SK-N-SH treated with all-trans-retinoic acid at 6 μM for 48 hours (cell line): ENCODE results near the gene PCLAF.

Source experiments
- ATAC-seq: fragments of 200-7000 bp; cut with Tn5 transposase; 3 replicates; pipeline ENCODE4 v1.9.1; 2020; ENCODE audit warnings: mild to moderate bottlenecking, moderate library complexity
- ARNTL ChIP-seq: fragments of 450-650 bp; formaldehyde crosslinking; IDR thresholded peaks from 2 replicates; pipeline ENCODE4 v1.5.0; 2020; ENCODE audit warnings: low read depth, mild to moderate bottlenecking, moderate library complexity, borderline replicate concordance
- BACH2 ChIP-seq: fragments of 250-450 bp; sonication (Bioruptor Pico); IDR thresholded peaks from 2 replicates; pipeline ENCODE4 v1.9.0; 2021; ENCODE audit warnings: mild to moderate bottlenecking, borderline replicate concordance
- CREB5 ChIP-seq: fragments of 250-450 bp; sonication (Bioruptor Pico); IDR thresholded peaks from 2 replicates; pipeline ENCODE4 v1.5.1; 2020; ENCODE audit warnings: low read depth, mild to moderate bottlenecking, moderate library complexity
- CSDC2 ChIP-seq: fragments of 250-450 bp; sonication (Bioruptor Pico); IDR thresholded peaks from 2 replicates; pipeline ENCODE4 v1.5.0; 2020; ENCODE audit warnings: mild to moderate bottlenecking, moderate library complexity
- CSRNP3 ChIP-seq: fragments of 250-450 bp; sonication (Bioruptor Pico); IDR thresholded peaks from 2 replicates; pipeline ENCODE4 v1.5.1; 2021; ENCODE audit warnings: mild to moderate bottlenecking, moderate library complexity
- ESRRG ChIP-seq: fragments of 250-450 bp; sonication (Bioruptor Pico); IDR thresholded peaks from 2 replicates; pipeline ENCODE4 v1.6.1; 2021; ENCODE audit warnings: mild to moderate bottlenecking
- GLIS3 ChIP-seq: fragments of 250-450 bp; sonication (Bioruptor Pico); IDR thresholded peaks from 2 replicates; pipeline ENCODE4 v1.5.0; 2020; ENCODE audit warnings: mild to moderate bottlenecking, moderate library complexity
- ISL1 ChIP-seq: fragments of 250-450 bp; sonication (Bioruptor Pico); IDR thresholded peaks from 2 replicates; pipeline ENCODE4 v2.1.2; 2022; ENCODE audit warnings: mild to moderate bottlenecking, moderate library complexity
- OSR1 ChIP-seq: fragments of 250-450 bp; sonication (Bioruptor Pico); IDR thresholded peaks from 2 replicates; pipeline ENCODE4 v1.8.0; 2022; ENCODE audit warnings: moderate library complexity, mild to moderate bottlenecking, inconsistent platforms
- POU6F1 ChIP-seq: fragments of 250-450 bp; sonication (Bioruptor Pico); IDR thresholded peaks from 2 replicates; pipeline ENCODE4 v1.8.0; 2021; ENCODE audit warnings: low read depth, mild to moderate bottlenecking, moderate library complexity, borderline replicate concordance
- PPARA ChIP-seq: fragments of 250-450 bp; sonication (Bioruptor Pico); IDR thresholded peaks from 2 replicates; pipeline ENCODE4 v1.5.0; 2020; ENCODE audit warnings: mild to moderate bottlenecking, borderline replicate concordance
- RARB ChIP-seq: fragments of 250-450 bp; sonication (Bioruptor Pico); IDR thresholded peaks from 2 replicates; pipeline ENCODE4 v1.8.0; 2021; ENCODE audit warnings: mild to moderate bottlenecking, moderate library complexity
- SNAI2 ChIP-seq: fragments of 250-450 bp; sonication (Bioruptor Pico); IDR thresholded peaks from 2 replicates; pipeline ENCODE4 v1.5.0; 2020; ENCODE audit warnings: mild to moderate bottlenecking, moderate library complexity
- TCF4 ChIP-seq: fragments of 250-450 bp; sonication (Bioruptor Pico); IDR thresholded peaks from 2 replicates; pipeline ENCODE4 v1.8.0; 2021; ENCODE audit warnings: mild to moderate bottlenecking, moderate library complexity, borderline replicate concordance
- TOX ChIP-seq: fragments of 250-450 bp; sonication (Bioruptor Pico); IDR thresholded peaks from 2 replicates; pipeline ENCODE4 v1.8.0; 2021; ENCODE audit warnings: mild to moderate bottlenecking, moderate library complexity, borderline replicate concordance
- TSHZ2 ChIP-seq: fragments of 250-450 bp; sonication (Bioruptor Pico); IDR thresholded peaks from 2 replicates; pipeline ENCODE4 v1.5.0; 2020; ENCODE audit warnings: mild to moderate bottlenecking, moderate library complexity
- ZC3H10 ChIP-seq: fragments of 250-450 bp; sonication (Bioruptor Pico); IDR thresholded peaks from 2 replicates; pipeline ENCODE4 v1.5.1; 2021; ENCODE audit warnings: mild to moderate bottlenecking, moderate library complexity
- ZFP3 ChIP-seq: fragments of 250-450 bp; sonication (Bioruptor Pico); IDR thresholded peaks from 2 replicates; pipeline ENCODE4 v1.5.0; 2020; ENCODE audit warnings: mild to moderate bottlenecking, moderate library complexity
- ZFP30 ChIP-seq: fragments of 450-650 bp; formaldehyde crosslinking; IDR thresholded peaks from 2 replicates; pipeline ENCODE4 v1.5.0; 2022; ENCODE audit warnings: mild to moderate bottlenecking, moderate library complexity
- ZNF70 ChIP-seq: fragments of 450-650 bp; formaldehyde crosslinking; IDR thresholded peaks from 2 replicates; pipeline ENCODE4 v1.5.0; 2020; ENCODE audit warnings: mild to moderate bottlenecking, moderate library complexity
- ZNF8 ChIP-seq: fragments of 450-650 bp; formaldehyde crosslinking; IDR thresholded peaks from 2 replicates; pipeline ENCODE4 v1.5.0; 2020; ENCODE audit warnings: mild to moderate bottlenecking, moderate library complexity

PCLAF gene

GRCh38 chr15:64386291-64386690 is 5.0 kb upstream of the PCLAF start:
- TF ChIP-seq ZFP3 (CRISPR knock-in tag) (no peak), SNAI2 (CRISPR knock-in tag) (no peak), ISL1 (CRISPR knock-in tag) (no peak), CSDC2 (CRISPR knock-in tag) (no peak), GLIS3 (CRISPR knock-in tag) (no peak), PPARA (no peak), ZNF8 (CRISPR knock-in tag) (no peak), CSRNP3 (CRISPR knock-in tag) (no peak), TSHZ2 (CRISPR knock-in tag) (no peak), ZFP30 (CRISPR knock-in tag) (no peak), RARB (no peak), BACH2 (CRISPR knock-in tag) (no peak), TCF4 (CRISPR knock-in tag) (no peak), ESRRG (CRISPR knock-in tag) (no peak), CREB5 (no peak), TOX (no peak)
- ATAC-seq = no peak

- no peak for ATAC-seq
These were observed 2.5 kb upstream of the PCLAF start for GRCh38 chr15:64383760-64384159.

More at GRCh38 chr15:64383760-64384159, 2.5 kb upstream of the PCLAF start:
- TF ChIP-seq ZFP30 (CRISPR knock-in tag) = no peak
- no peak for TF ChIP-seq ZFP3 (CRISPR knock-in tag)
- no peak for TF ChIP-seq RARB
- TF ChIP-seq BACH2 (CRISPR knock-in tag) = no peak
- TF ChIP-seq CSRNP3 (CRISPR knock-in tag) = no peak
- TF ChIP-seq GLIS3 (CRISPR knock-in tag) = no peak
- TF ChIP-seq OSR1 (CRISPR knock-in tag) = no peak
- TF ChIP-seq ESRRG (CRISPR knock-in tag) = no peak
- TF ChIP-seq SNAI2 (CRISPR knock-in tag) = no peak
- TF ChIP-seq ZNF70 (CRISPR knock-in tag) = no peak
- no peak for TF ChIP-seq ZC3H10 (CRISPR knock-in tag)
- TF ChIP-seq CSDC2 (CRISPR knock-in tag) = no peak
- TF ChIP-seq PPARA = no peak
- no peak for TF ChIP-seq POU6F1 (CRISPR knock-in tag)
- TF ChIP-seq TCF4 (CRISPR knock-in tag) = no peak
- TF ChIP-seq TSHZ2 (CRISPR knock-in tag) = no peak
- no peak for TF ChIP-seq ARNTL (CRISPR knock-in tag)
- TF ChIP-seq TOX = no peak
- no peak for TF ChIP-seq ISL1 (CRISPR knock-in tag)
- no peak for TF ChIP-seq ZNF8 (CRISPR knock-in tag)
- TF ChIP-seq, all 23 proteins: peak for 0
